ENCODE results near the gene MAN1A2.

The MAN1A2 gene

GRCh38 chr1:117544509-117545109 is 177.4 kb downstream of the MAN1A2 start:
- Histone ChIP-seq H3K9me3 (ENCODE audit: insufficient read depth, low read length, severe bottlenecking) (no peaks in the 10 kb centered on the region), H3K9ac (ENCODE audit: low read depth, low read length) (no peak overlapping the region), H2AFZ (ENCODE audit: low read depth, low read length) (no peak overlapping the region), H4K20me1 (ENCODE audit: insufficient read depth, low read length) (no peaks in the 10 kb centered on the region), H3K36me3 (ENCODE audit: insufficient read depth, low read length) (no peaks in the 10 kb centered on the region), H3K27me3 (ENCODE audit: insufficient read depth, low read length, poor library complexity) (no peaks in the 10 kb centered on the region), H3K27ac (ENCODE audit: low read length) (no peak overlapping the region), H3K4me2 (ENCODE audit: insufficient read depth, low read length) (no peak overlapping the region), H3K4me3 (ENCODE audit: low read depth in 1 of 2, low read length in 2 of 2) (no peak overlapping the region), H3K79me2 (ENCODE audit: insufficient read depth, low read length) (no peaks in the 10 kb centered on the region), H3K4me1 (ENCODE audit: insufficient read depth, low read length) (peaks cover 11% of the 10 kb centered on the region)
- no peak for ATAC-seq (ENCODE audit: insufficient read depth, low read depth)
- DNase-seq: no peak
- TF ChIP-seq CTCF (IDR thresholded peaks at IDR 0.05; ENCODE audit: borderline replicate concordance, extremely low read depth, low read length, poor library complexity, severe bottlenecking) (no peak), EZH2 (IDR thresholded peaks at IDR 0.05; ENCODE audit: borderline replicate concordance, low read depth, low read length, severe bottlenecking) (no peak)

GRCh38 chr1:117546467-117546866 is 179.2 kb downstream of the MAN1A2 start:
- H3K79me2 ChIP-seq (ENCODE audit: insufficient read depth, low read length): no peaks in the 10 kb centered on the region
- TF ChIP-seq CTCF (IDR thresholded peaks at IDR 0.05; ENCODE audit: borderline replicate concordance, extremely low read depth, low read length, poor library complexity, severe bottlenecking) (no peak), EZH2 (IDR thresholded peaks at IDR 0.05; ENCODE audit: borderline replicate concordance, low read depth, low read length, severe bottlenecking) (no peak)
- no peaks in the 10 kb centered on the region for H4K20me1 ChIP-seq (ENCODE audit: insufficient read depth, low read length)
- no peaks in the 10 kb centered on the region for H3K9me3 ChIP-seq (ENCODE audit: insufficient read depth, low read length, severe bottlenecking)
- no peak overlapping the region for H3K9ac ChIP-seq (ENCODE audit: low read depth, low read length)
- no peak overlapping the region for H3K27ac ChIP-seq (ENCODE audit: low read length)
- H3K4me1 ChIP-seq (ENCODE audit: insufficient read depth, low read length): peaks cover 2% of the 10 kb centered on the region
- DNase-seq (no peak), ATAC-seq (ENCODE audit: insufficient read depth, low read depth) (no peak)
- no peaks in the 10 kb centered on the region for H3K27me3 ChIP-seq (ENCODE audit: insufficient read depth, low read length, poor library complexity)
- H3K4me2 ChIP-seq (ENCODE audit: insufficient read depth, low read length): no peak overlapping the region
- H2AFZ ChIP-seq (ENCODE audit: low read depth, low read length): no peak overlapping the region
- H3K4me3 ChIP-seq (ENCODE audit: low read depth in 1 of 2, low read length in 2 of 2): no peak overlapping the region
- H3K36me3 ChIP-seq (ENCODE audit: insufficient read depth, low read length): no peaks in the 10 kb centered on the region

- DNase-seq: no peak
- H3K4me2 ChIP-seq (ENCODE audit: insufficient read depth, low read length): no peak overlapping the region
- no peaks in the 10 kb centered on the region for H4K20me1 ChIP-seq (ENCODE audit: insufficient read depth, low read length)
- no peaks in the 10 kb centered on the region for H3K9me3 ChIP-seq (ENCODE audit: insufficient read depth, low read length, severe bottlenecking)
- TF ChIP-seq EZH2 (IDR thresholded peaks at IDR 0.05; ENCODE audit: borderline replicate concordance, low read depth, low read length, severe bottlenecking) (no peak), CTCF (IDR thresholded peaks at IDR 0.05; ENCODE audit: borderline replicate concordance, extremely low read depth, low read length, poor library complexity, severe bottlenecking) (no peak)
- no peak overlapping the region for H3K4me3 ChIP-seq (ENCODE audit: low read depth in 1 of 2, low read length in 2 of 2)
- no peaks in the 10 kb centered on the region for H3K27me3 ChIP-seq (ENCODE audit: insufficient read depth, low read length, poor library complexity)
- H3K4me1 ChIP-seq (ENCODE audit: insufficient read depth, low read length): no peaks in the 10 kb centered on the region
- no peaks in the 10 kb centered on the region for H3K79me2 ChIP-seq (ENCODE audit: insufficient read depth, low read length)
- no peak overlapping the region for H2AFZ ChIP-seq (ENCODE audit: low read depth, low read length)
- ATAC-seq (ENCODE audit: insufficient read depth, low read depth): no peak
- no peak overlapping the region for H3K9ac ChIP-seq (ENCODE audit: low read depth, low read length)
- no peak overlapping the region for H3K27ac ChIP-seq (ENCODE audit: low read length)
- H3K36me3 ChIP-seq (ENCODE audit: insufficient read depth, low read length): no peaks in the 10 kb centered on the region
These were observed 186.2 kb downstream of the MAN1A2 start for GRCh38 chr1:117553471-117553870.

All from DND-41 (cell line).